Measurements from ENCODE around the gene ZNF330. TPM values are rescaled to one million over a fixed set of nuclear protein-coding genes. Genes with fewer than 3 reads are reported as not detected.

The ZNF330 gene
- polyA plus RNA-seq, 3 donors = 21.6 to 38.9 (median 27.7) TPM

DNA sequence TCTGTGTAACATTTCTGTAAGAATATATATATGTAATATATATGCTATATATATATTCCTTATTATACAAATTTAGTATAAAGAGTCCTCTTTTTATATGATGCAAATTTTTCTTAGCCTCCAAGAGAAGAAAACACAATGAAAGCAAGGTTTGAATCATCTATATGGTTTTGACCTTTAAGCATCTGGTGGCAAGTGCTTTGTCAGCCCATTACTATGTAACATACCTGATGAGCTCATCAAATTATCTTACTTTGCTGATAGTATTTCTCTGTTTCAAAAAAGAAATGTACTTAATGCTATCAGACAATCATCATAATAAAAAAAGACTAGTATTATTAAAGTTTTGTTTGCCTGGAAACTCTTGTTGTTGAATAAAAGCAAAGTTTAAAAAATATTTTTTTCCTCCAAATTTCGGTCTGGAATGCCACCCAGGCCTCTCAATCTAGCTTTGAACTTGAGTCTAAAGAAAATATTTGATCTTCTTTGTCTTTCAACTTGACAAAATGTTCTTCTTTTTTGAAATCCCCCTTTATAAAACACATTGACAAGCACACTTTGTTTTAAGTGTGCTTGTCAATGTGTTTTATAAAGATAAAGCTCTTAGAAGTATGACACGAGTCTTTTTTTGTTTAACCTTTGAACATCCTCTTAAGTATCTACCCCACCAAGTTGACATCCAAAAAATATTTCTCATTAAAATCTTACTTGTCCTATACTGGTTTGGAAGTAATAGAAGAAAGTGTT, 26.2 kb downstream of the ZNF330 start:
- no peak overlapping the region for H3K4me3 Mint-ChIP-seq
- Histone ChIP-seq H2AFZ (ENCODE audit: insufficient read depth, low read depth, low read length, poor library complexity, severe bottlenecking) (no peak overlapping the region), H3K27me3 (ENCODE audit: control insufficient read depth in 2 of 2, insufficient read depth in 2 of 2, low read length in 2 of 2) (no peaks in the 10 kb centered on the region), H3K4me3 (replicated peaks in 1 of 3; ENCODE audit: low read depth in 2 of 3, low read length in 3 of 3) (no peak overlapping the region), H3K9me3 (replicated peaks in 1 of 2; ENCODE audit: control insufficient read depth in 1 of 2, insufficient read depth in 1 of 2, low read length in 2 of 2) (no peaks in the 10 kb centered on the region), H3K36me3 (replicated peaks in 1 of 2; ENCODE audit: control insufficient read depth in 1 of 2, insufficient read depth in 2 of 2, low read length in 2 of 2) (no peaks in the 10 kb centered on the region), H3K27ac (ENCODE audit: low read depth in 1 of 2, low read length in 2 of 2) (no peak overlapping the region), H3K4me2 (replicated peaks; ENCODE audit: extremely low read depth, low read length, poor library complexity, severe bottlenecking) (no peak overlapping the region), H4K20me1 (ENCODE audit: insufficient read depth, low read length) (no peaks in the 10 kb centered on the region), H3K79me2 (ENCODE audit: insufficient read depth, low read length) (no peaks in the 10 kb centered on the region), H3K4me1 (ENCODE audit: control insufficient read depth in 1 of 2, insufficient read depth in 2 of 2, low read length in 2 of 2) (no peaks in the 10 kb centered on the region), H3K9ac (ENCODE audit: insufficient read depth, low read length, poor library complexity, severe bottlenecking) (no peak overlapping the region)
- TF ChIP-seq, protein P1, sequence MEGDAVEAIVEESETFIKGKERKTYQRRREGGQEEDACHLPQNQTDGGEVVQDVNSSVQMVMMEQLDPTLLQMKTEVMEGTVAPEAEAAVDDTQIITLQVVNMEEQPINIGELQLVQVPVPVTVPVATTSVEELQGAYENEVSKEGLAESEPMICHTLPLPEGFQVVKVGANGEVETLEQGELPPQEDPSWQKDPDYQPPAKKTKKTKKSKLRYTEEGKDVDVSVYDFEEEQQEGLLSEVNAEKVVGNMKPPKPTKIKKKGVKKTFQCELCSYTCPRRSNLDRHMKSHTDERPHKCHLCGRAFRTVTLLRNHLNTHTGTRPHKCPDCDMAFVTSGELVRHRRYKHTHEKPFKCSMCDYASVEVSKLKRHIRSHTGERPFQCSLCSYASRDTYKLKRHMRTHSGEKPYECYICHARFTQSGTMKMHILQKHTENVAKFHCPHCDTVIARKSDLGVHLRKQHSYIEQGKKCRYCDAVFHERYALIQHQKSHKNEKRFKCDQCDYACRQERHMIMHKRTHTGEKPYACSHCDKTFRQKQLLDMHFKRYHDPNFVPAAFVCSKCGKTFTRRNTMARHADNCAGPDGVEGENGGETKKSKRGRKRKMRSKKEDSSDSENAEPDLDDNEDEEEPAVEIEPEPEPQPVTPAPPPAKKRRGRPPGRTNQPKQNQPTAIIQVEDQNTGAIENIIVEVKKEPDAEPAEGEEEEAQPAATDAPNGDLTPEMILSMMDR (IDR thresholded peaks at IDR 0.05) = no peak
- peaks cover 0 to 10% (median 6%) of the 10 kb centered on the region in 7 donors for H3K9me3 Mint-ChIP-seq
- no peak overlapping the region for H3K27ac Mint-ChIP-seq
- no peaks in the 10 kb centered on the region for H3K36me3 Mint-ChIP-seq
- no peak for DNase-seq
- WGBS (ENCODE audit: insufficient coverage) = no CpG with 5 or more reads among the region's 2 CpGs
- intact Hi-C loops (cut with micrococcal nuclease) = no loop called here
- no peaks in the 10 kb centered on the region for H3K27me3 Mint-ChIP-seq (ENCODE audit: low read depth in 3 of 3)
- peaks cover 9% of the 10 kb centered on the region for H3K4me1 Mint-ChIP-seq

DNA sequence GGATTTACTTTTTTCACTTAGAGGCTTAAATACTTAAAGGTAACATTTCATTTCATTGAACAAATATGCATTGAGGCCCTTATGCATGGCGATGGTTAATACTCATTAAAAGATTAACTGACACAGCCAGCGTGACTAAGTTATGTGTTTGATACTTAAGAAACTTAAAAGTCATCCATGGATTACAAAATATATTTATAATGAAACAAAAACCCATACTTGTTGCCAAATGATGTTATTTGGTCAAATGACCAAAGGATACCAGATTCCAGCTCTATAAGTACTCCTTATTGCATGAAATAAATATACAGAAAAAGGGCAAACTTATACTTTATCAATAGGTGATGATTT, 26.7 kb downstream of the ZNF330 start:
- Histone ChIP-seq H2AFZ (ENCODE audit: insufficient read depth, low read depth, low read length, poor library complexity, severe bottlenecking) (no peak overlapping the region), H3K9me3 (replicated peaks in 1 of 2; ENCODE audit: control insufficient read depth in 1 of 2, insufficient read depth in 1 of 2, low read length in 2 of 2) (no peaks in the 10 kb centered on the region)
- no peak overlapping the region for H3K4me3 Mint-ChIP-seq

More for the DNA sequence above, 26.7 kb downstream of the ZNF330 start:
- no peaks in the 10 kb centered on the region for H3K4me1 ChIP-seq (ENCODE audit: control insufficient read depth in 1 of 2, insufficient read depth in 2 of 2, low read length in 2 of 2)
- no peak for DNase-seq
- peaks cover 9% of the 10 kb centered on the region for H3K4me1 Mint-ChIP-seq
- no peak overlapping the region for H3K4me2 ChIP-seq (replicated peaks; ENCODE audit: extremely low read depth, low read length, poor library complexity, severe bottlenecking)
- no peak overlapping the region for H3K9ac ChIP-seq (ENCODE audit: insufficient read depth, low read length, poor library complexity, severe bottlenecking)
- H3K27ac ChIP-seq (ENCODE audit: low read depth in 1 of 2, low read length in 2 of 2) = no peak overlapping the region
- H3K27me3 ChIP-seq (ENCODE audit: control insufficient read depth in 2 of 2, insufficient read depth in 2 of 2, low read length in 2 of 2) = no peaks in the 10 kb centered on the region
- no peaks in the 10 kb centered on the region for H3K36me3 Mint-ChIP-seq
- no CpG with 5 or more reads among the region's 2 CpGs for WGBS (ENCODE audit: insufficient coverage)
- no peak overlapping the region for H3K4me3 ChIP-seq (replicated peaks in 1 of 3; ENCODE audit: low read depth in 2 of 3, low read length in 3 of 3)
- no peaks in the 10 kb centered on the region for H3K27me3 Mint-ChIP-seq (ENCODE audit: low read depth in 3 of 3)
- H4K20me1 ChIP-seq (ENCODE audit: insufficient read depth, low read length) = no peaks in the 10 kb centered on the region
- H3K36me3 ChIP-seq (replicated peaks in 1 of 2; ENCODE audit: control insufficient read depth in 1 of 2, insufficient read depth in 2 of 2, low read length in 2 of 2) = no peaks in the 10 kb centered on the region
- H3K9me3 Mint-ChIP-seq = peaks cover 0 to 16% (median 11%) of the 10 kb centered on the region in 7 donors
- no peak overlapping the region for H3K27ac Mint-ChIP-seq
- intact Hi-C loops (cut with micrococcal nuclease) = no loop called here
- H3K79me2 ChIP-seq (ENCODE audit: insufficient read depth, low read length) = no peaks in the 10 kb centered on the region
- TF ChIP-seq, protein P1 (IDR thresholded peaks at IDR 0.05) = no peak
